ENCODE data around the gene MFNG.

DNA sequence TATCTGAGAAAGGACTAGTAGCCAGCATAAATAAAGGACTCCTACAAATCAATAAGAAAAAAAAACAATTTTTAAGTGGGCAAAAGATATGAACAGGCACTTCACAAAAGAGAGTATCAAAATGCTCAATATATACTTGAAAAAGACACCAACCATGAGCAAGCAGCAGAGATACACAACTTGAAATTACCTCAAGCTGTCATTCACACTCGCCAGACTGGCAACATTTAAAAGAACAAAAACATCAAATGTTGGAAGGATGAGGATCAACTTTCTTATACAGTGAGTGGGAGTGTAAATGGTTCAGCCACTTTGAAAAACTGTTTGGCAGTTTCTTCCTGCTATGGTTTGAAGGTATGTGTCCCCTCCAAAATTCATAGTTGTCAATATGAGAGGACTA is 35.0 kb downstream of the MFNG start:
- TF ChIP-seq POLR2AphosphoS5 (IDR thresholded peaks at IDR 0.05) (no peak), POLR2A (IDR thresholded peaks at IDR 0.05) (no peak), EP300 (IDR thresholded peaks at IDR 0.05) (no peak)
- TF ChIP-seq, protein P1, sequence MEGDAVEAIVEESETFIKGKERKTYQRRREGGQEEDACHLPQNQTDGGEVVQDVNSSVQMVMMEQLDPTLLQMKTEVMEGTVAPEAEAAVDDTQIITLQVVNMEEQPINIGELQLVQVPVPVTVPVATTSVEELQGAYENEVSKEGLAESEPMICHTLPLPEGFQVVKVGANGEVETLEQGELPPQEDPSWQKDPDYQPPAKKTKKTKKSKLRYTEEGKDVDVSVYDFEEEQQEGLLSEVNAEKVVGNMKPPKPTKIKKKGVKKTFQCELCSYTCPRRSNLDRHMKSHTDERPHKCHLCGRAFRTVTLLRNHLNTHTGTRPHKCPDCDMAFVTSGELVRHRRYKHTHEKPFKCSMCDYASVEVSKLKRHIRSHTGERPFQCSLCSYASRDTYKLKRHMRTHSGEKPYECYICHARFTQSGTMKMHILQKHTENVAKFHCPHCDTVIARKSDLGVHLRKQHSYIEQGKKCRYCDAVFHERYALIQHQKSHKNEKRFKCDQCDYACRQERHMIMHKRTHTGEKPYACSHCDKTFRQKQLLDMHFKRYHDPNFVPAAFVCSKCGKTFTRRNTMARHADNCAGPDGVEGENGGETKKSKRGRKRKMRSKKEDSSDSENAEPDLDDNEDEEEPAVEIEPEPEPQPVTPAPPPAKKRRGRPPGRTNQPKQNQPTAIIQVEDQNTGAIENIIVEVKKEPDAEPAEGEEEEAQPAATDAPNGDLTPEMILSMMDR (IDR thresholded peaks at IDR 0.05): no peak

All from upper lobe of left lung (tissue), 4 donors.